Mesendoderm (in vitro differentiated cells): ENCODE results near the gene SNRPB.

Experiments used
- DNase-seq: peaks from one replicate; pipeline ENCODE4 v3.0.0; 2013
- H2AK5ac ChIP-seq: 2 replicates; pipeline ENCODE4 v1.6.1; 2013; ENCODE audit warnings: low read length, inconsistent platforms
- H2BK120ac ChIP-seq: 2 replicates; pipeline ENCODE4 v1.6.1; 2013; ENCODE audit warnings: low read depth, mild to moderate bottlenecking, low read length, moderate library complexity, mixed read lengths
- H2BK15ac ChIP-seq: replicated peaks from 2 replicates; pipeline ENCODE4 v1.6.1; 2013; ENCODE audit warnings: low read depth, mild to moderate bottlenecking, moderate library complexity
- H2BK5ac ChIP-seq: 2 replicates; pipeline ENCODE4 v1.6.1; 2013; ENCODE audit warnings: low read length, inconsistent platforms
- H3K18ac ChIP-seq: 2 replicates; pipeline ENCODE4 v1.6.1; 2013; ENCODE audit warnings: mild to moderate bottlenecking, low read length, mixed read lengths
- H3K23ac ChIP-seq: one replicate; pipeline ENCODE4 v1.6.1; 2013; ENCODE audit warnings: low read length
- H3K27ac ChIP-seq: 2 replicates; pipeline ENCODE4 v1.5.1; 2013; ENCODE audit warnings: low read depth, mild to moderate bottlenecking, inconsistent platforms, low read length, moderate library complexity
- H3K27me3 ChIP-seq: 2 replicates; pipeline ENCODE4 v1.6.1; 2013; ENCODE audit warnings: low read length, control low read depth, mild to moderate bottlenecking, inconsistent platforms; ENCODE audit not compliant: insufficient read depth, poor library complexity
- H3K36me3 ChIP-seq: 2 replicates; pipeline ENCODE4 v1.6.1; 2013; ENCODE audit warnings: low read length, inconsistent platforms; ENCODE audit not compliant: control insufficient read depth, insufficient read depth
- H3K4ac ChIP-seq: one replicate; pipeline ENCODE4 v1.6.1; 2013; ENCODE audit warnings: low read depth, mild to moderate bottlenecking, low read length, moderate library complexity
- H3K4me1 ChIP-seq: 2 replicates; pipeline ENCODE4 v1.6.1; 2013; ENCODE audit warnings: low read depth, low read length, inconsistent platforms; ENCODE audit not compliant: control insufficient read depth
- H3K4me2 ChIP-seq: 2 replicates; pipeline ENCODE4 v1.6.1; 2013; ENCODE audit warnings: low read length
- H3K4me3 ChIP-seq: 2 replicates; pipeline ENCODE4 v1.5.1; 2013; ENCODE audit warnings: mild to moderate bottlenecking, low read length
- H3K56ac ChIP-seq: one replicate; pipeline ENCODE4 v1.6.1; 2013; ENCODE audit warnings: low read length
- H3K79me1 ChIP-seq: 2 replicates; pipeline ENCODE4 v1.6.1; 2013; ENCODE audit warnings: low read length, inconsistent platforms
- H3K79me2 ChIP-seq: 2 replicates; pipeline ENCODE4 v1.6.1; 2013; ENCODE audit warnings: mild to moderate bottlenecking, low read length; ENCODE audit not compliant: control insufficient read depth, insufficient read depth
- H3K9ac ChIP-seq: 2 replicates; pipeline ENCODE4 v1.6.1; 2013; ENCODE audit warnings: low read length, inconsistent platforms
- H4K5ac ChIP-seq: one replicate; pipeline ENCODE4 v1.6.1; 2013; ENCODE audit warnings: low read length
- H4K8ac ChIP-seq: one replicate; pipeline ENCODE4 v1.6.1; 2013; ENCODE audit warnings: low read depth, mild to moderate bottlenecking, control low read depth, low read length, moderate library complexity
- WGBS: extraction: QIAGEN DNeasy Blood & Tissue Kit; methylation state at CpG from one replicate; pipeline ENCODE4 v1.1.7; 2013; ENCODE audit warnings: low lambda C conversion rate, missing lambda C conversion rate; ENCODE audit not compliant: insufficient coverage; ENCODE audit errors: extremely low coverage; 5-methylcytosine and 5-hydroxymethylcytosine counted together

The SNRPB gene

GRCh38 chr20:2462484-2462883 lies 8.1 kb downstream of the SNRPB start:
- no peak overlapping the region for H3K56ac ChIP-seq
- H3K9ac ChIP-seq, result no peak overlapping the region
- no peaks in the 10 kb centered on the region for H3K4me1 ChIP-seq
- no peak overlapping the region for H3K4ac ChIP-seq
- H3K4me2 ChIP-seq, result no peak overlapping the region
- H4K5ac ChIP-seq, result no peak overlapping the region
- H2BK120ac ChIP-seq, result no peak overlapping the region
- H2BK5ac ChIP-seq, result no peak overlapping the region
- peaks cover 15% of the 10 kb centered on the region for H3K79me1 ChIP-seq
- no peak overlapping the region for H2AK5ac ChIP-seq
- H3K18ac ChIP-seq, result no peak overlapping the region
- no peak overlapping the region for H2BK15ac ChIP-seq
- no peak overlapping the region for H4K8ac ChIP-seq
- no peak overlapping the region for H3K23ac ChIP-seq
- WGBS, result no CpG with 5 or more reads among the region's 3 CpGs
- no peaks in the 10 kb centered on the region for H3K27me3 ChIP-seq
- H3K27ac ChIP-seq, result no peak overlapping the region
- no peak for DNase-seq
- peaks cover 20% of the 10 kb centered on the region for H3K79me2 ChIP-seq
- H3K36me3 ChIP-seq, result peaks cover 38% of the 10 kb centered on the region
- no peak overlapping the region for H3K4me3 ChIP-seq

- Histone ChIP-seq H3K23ac (no peak overlapping the region), H3K4me1 (no peaks in the 10 kb centered on the region), H2BK15ac (no peak overlapping the region), H4K5ac (no peak overlapping the region), H3K4me2 (no peak overlapping the region), H3K79me1 (peaks cover 9% of the 10 kb centered on the region), H3K27ac (no peak overlapping the region), H2AK5ac (no peak overlapping the region), H2BK5ac (no peak overlapping the region), H2BK120ac (no peak overlapping the region), H3K56ac (no peak overlapping the region), H3K27me3 (no peaks in the 10 kb centered on the region), H3K4ac (no peak overlapping the region), H3K79me2 (peaks cover 8% of the 10 kb centered on the region), H4K8ac (no peak overlapping the region), H3K36me3 (peaks cover 31% of the 10 kb centered on the region), H3K4me3 (no peak overlapping the region), H3K18ac (no peak overlapping the region), H3K9ac (no peak overlapping the region)
- no CpG with 5 or more reads among the region's 4 CpGs for WGBS
- no peak for DNase-seq
These were observed 9.7 kb downstream of the SNRPB start for GRCh38 chr20:2460752-2461424.

DNA sequence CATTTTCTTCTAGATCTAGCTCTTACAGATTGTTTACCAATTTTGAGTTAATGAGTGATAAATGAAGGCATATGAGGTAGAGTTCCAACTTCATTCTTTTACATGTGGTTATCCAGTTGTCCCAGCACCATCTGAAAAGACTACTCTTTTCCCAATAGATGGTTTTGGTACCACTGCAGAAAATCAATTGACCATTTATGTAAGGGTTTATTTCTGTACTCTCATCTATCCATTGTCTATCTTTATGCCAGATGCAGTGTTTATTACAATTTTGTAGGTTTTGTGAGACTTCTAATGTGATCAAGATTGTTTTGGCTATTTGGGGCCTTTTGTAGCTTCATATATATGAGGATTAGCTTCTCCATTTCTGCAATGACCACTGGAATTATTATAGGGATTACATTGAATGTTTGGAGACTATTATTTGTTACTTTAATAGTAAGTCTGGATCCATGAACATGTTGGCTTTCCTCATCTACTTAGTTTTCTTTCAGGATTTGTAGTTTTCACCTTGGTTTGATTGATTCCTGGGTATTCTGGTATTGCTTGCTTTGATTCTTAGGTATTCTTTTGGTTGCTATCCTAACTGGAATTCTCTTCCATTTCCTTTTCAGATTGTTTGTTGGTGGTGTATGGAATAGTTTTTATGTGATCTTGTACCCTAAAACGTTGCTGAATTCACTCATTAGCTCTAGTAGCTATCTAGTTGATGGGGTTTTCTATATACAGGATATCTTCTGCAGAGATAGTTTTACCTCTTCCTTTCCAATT lies 10.4 kb downstream of the SNRPB start:
- peaks cover 5% of the 10 kb centered on the region for H3K79me1 ChIP-seq
- H2BK120ac ChIP-seq, result no peak overlapping the region
- no peak overlapping the region for H3K4ac ChIP-seq
- H3K27me3 ChIP-seq, result no peaks in the 10 kb centered on the region
- no peak overlapping the region for H3K18ac ChIP-seq
- H3K36me3 ChIP-seq, result peaks cover 28% of the 10 kb centered on the region
- H3K79me2 ChIP-seq, result peaks cover 3% of the 10 kb centered on the region
- H2BK15ac ChIP-seq, result no peak overlapping the region
- no peak overlapping the region for H3K4me3 ChIP-seq
- H3K23ac ChIP-seq, result no peak overlapping the region
- no peak overlapping the region for H3K56ac ChIP-seq
- no peak overlapping the region for H4K8ac ChIP-seq
- no peak overlapping the region for H2AK5ac ChIP-seq
- no peak for DNase-seq
- H3K4me1 ChIP-seq, result no peaks in the 10 kb centered on the region
- no CpG with 5 or more reads among the region's 1 CpG for WGBS
- no peak overlapping the region for H3K27ac ChIP-seq
- no peak overlapping the region for H3K9ac ChIP-seq
- no peak overlapping the region for H4K5ac ChIP-seq
- H3K4me2 ChIP-seq, result no peak overlapping the region
- no peak overlapping the region for H2BK5ac ChIP-seq

DNA sequence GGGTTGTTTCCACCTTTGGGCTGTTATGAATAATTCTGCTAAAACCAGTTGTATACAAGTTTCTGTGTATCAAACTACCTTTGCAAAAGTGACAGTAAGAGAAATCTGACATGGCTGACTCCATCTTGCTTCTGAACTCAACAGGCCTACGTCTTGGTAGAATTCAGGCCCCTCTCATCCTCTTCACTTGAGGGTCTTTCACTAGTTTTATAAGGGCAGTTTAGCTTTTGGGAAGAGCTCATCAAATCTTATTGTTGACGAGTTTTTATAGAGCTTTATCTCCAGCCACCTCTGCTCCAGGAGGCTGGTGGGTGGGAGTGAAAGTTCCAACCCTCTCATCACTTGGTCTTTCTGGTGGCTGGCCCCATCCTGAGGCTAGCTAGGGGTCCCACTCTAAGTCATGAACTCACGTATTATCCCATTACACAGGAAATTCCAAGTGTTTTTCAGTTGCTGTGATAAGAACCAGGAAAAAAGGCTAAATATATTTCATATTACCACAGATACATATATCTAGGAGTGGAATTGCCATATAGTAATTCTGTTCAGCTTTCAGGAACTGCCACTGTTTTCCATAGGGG lies 11.6 kb downstream of the SNRPB start:
- Histone ChIP-seq H3K27ac (no peak overlapping the region), H3K79me1 (peaks cover 3% of the 10 kb centered on the region), H3K36me3 (peaks cover 26% of the 10 kb centered on the region), H2BK120ac (no peak overlapping the region), H3K4ac (no peak overlapping the region), H3K56ac (no peak overlapping the region), H3K27me3 (no peaks in the 10 kb centered on the region), H4K8ac (no peak overlapping the region), H3K23ac (no peak overlapping the region), H3K18ac (no peak overlapping the region), H3K4me3 (no peak overlapping the region), H2AK5ac (no peak overlapping the region), H2BK5ac (no peak overlapping the region), H2BK15ac (no peak overlapping the region), H3K79me2 (peaks cover 1% of the 10 kb centered on the region), H3K4me2 (no peak overlapping the region), H3K4me1 (no peaks in the 10 kb centered on the region), H3K9ac (no peak overlapping the region), H4K5ac (no peak overlapping the region)
- no peak for DNase-seq
- no CpG with 5 or more reads among the region's 3 CpGs for WGBS

DNA sequence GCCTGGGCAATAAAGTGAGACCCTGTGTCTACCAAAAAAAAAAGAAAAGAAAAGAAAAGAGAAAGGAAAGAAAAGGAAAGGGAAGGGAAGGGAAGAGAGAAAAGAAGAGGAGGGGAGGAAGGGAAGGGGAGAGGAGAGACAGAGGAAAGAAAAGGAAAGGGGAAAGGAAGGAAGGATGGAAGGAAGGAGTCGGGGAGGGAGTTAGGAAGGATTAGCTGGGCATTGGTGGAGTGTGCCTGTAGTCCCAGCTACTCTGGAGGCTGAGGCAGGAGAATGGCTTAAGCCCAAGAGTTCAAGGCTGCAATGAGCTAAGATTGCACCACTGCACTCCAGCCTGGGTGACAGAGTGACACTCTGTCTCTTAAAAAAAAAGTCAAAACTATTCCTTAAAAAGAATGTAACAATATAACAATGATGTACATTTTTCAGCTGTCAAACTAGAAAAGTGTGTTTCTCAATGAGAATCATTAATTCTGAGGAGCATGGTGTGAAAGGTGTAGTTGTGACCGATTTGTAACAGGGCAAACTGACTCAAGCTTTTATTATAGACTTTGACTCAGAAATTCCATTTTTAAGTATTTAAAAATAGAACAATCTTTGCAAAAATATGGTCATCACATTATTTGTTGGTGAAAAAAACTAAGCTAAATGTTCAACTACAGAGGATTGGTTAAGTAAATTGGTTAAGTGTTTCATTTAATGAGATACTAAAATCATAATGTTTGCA lies 14.7 kb downstream of the SNRPB start:
- no peak overlapping the region for H3K18ac ChIP-seq
- no peak for DNase-seq

More for the DNA sequence above, 14.7 kb downstream of the SNRPB start:
- H3K79me2 ChIP-seq, result no peaks in the 10 kb centered on the region
- no peak overlapping the region for H3K4me2 ChIP-seq
- no peaks in the 10 kb centered on the region for H3K79me1 ChIP-seq
- H2BK120ac ChIP-seq, result no peak overlapping the region
- no peak overlapping the region for H3K4me3 ChIP-seq
- no peaks in the 10 kb centered on the region for H3K4me1 ChIP-seq
- H4K8ac ChIP-seq, result no peak overlapping the region
- H2BK5ac ChIP-seq, result no peak overlapping the region
- peaks cover under 1% of the 10 kb centered on the region for H3K36me3 ChIP-seq
- H3K27me3 ChIP-seq, result no peaks in the 10 kb centered on the region
- H3K27ac ChIP-seq, result no peak overlapping the region
- no peak overlapping the region for H3K4ac ChIP-seq
- no peak overlapping the region for H3K23ac ChIP-seq
- 100% methylated on average over 1 of the region's 2 CpGs for WGBS
- no peak overlapping the region for H3K56ac ChIP-seq
- no peak overlapping the region for H3K9ac ChIP-seq
- no peak overlapping the region for H2BK15ac ChIP-seq
- no peak overlapping the region for H4K5ac ChIP-seq
- no peak overlapping the region for H2AK5ac ChIP-seq
